ENCODE results near the gene CCDC174.

- no peak for TF ChIP-seq CTCF (IDR thresholded peaks at IDR 0.05)
- TF ChIP-seq EZH2 (IDR thresholded peaks at IDR 0.05; ENCODE audit: borderline replicate concordance, insufficient read depth, low read depth, low read length, poor library complexity, severe bottlenecking), result no peak
Measured at GRCh38 chr3:14717307-14717706, 65.7 kb downstream of the CCDC174 start.

All from B cell (primary cell).